ENCODE data around the gene ARHGAP10. TPM values are rescaled to one million over a fixed set of nuclear protein-coding genes. Genes with fewer than 3 reads are reported as not detected.

Gene ARHGAP10
- total RNA-seq, 2 donors from 2014 or later = 30.3 to 69.6 TPM

DNA sequence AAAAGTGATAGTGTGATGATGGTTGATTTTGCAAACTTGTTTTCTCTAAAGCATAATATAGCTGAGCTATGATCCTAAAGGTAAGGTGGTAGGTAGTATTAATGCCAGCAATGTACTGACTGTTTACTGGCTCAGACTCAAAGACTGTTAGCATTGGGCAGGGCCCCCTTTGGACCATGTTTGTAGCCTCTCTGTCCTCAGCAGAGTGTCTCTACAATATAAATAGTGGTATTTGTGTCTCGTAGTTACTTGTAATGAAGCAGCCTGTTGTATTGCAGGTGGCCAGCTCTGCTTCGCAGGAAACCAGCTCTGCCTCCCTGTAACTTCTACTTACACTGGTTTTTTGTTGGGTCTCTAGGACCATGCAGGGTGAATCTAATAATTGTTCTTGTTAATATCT is 70.5 kb downstream of the ARHGAP10 start:
- H3K27ac ChIP-seq = no peak overlapping the region
- H3K9me3 ChIP-seq = no peaks in the 10 kb centered on the region
- no peaks in the 10 kb centered on the region for H3K4me1 ChIP-seq (replicated peaks)
- no peaks in the 10 kb centered on the region for H3K27me3 ChIP-seq (replicated peaks; ENCODE audit: insufficient read depth)
- intact Hi-C loops (cut with DNase I) = no loop called here
- TF ChIP-seq POLR2AphosphoS5 (IDR thresholded peaks at IDR 0.05) (no peak), POLR2A (IDR thresholded peaks at IDR 0.05) (no peak)
- TF ChIP-seq, protein P1, sequence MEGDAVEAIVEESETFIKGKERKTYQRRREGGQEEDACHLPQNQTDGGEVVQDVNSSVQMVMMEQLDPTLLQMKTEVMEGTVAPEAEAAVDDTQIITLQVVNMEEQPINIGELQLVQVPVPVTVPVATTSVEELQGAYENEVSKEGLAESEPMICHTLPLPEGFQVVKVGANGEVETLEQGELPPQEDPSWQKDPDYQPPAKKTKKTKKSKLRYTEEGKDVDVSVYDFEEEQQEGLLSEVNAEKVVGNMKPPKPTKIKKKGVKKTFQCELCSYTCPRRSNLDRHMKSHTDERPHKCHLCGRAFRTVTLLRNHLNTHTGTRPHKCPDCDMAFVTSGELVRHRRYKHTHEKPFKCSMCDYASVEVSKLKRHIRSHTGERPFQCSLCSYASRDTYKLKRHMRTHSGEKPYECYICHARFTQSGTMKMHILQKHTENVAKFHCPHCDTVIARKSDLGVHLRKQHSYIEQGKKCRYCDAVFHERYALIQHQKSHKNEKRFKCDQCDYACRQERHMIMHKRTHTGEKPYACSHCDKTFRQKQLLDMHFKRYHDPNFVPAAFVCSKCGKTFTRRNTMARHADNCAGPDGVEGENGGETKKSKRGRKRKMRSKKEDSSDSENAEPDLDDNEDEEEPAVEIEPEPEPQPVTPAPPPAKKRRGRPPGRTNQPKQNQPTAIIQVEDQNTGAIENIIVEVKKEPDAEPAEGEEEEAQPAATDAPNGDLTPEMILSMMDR (IDR thresholded peaks at IDR 0.05) = no peak
- no peak overlapping the region for H3K4me3 ChIP-seq
- no peaks in the 10 kb centered on the region for H3K36me3 ChIP-seq
- DNase-seq (ENCODE audit: low spot score) = no peak
- 63% methylated on average over 2 of the region's 2 CpGs for WGBS

DNA sequence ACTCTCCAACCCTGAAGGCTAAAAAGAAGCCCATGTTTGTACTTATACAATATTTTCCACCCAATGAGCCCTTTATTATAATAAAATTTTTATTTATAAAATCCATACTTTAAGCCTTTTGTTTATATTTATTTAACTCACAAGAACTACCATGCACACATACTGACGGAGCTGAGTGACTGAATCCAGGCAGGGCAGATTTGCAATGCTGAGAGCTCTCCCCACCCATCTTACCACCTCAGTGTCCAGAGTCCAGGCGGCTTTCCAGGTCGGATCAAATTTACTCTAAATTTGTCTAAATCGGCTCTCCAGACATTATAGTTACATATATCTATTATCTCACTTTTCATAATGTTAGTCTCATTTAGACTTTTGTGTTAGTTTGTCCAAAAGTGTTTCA is 74.1 kb downstream of the ARHGAP10 start:
- TF ChIP-seq POLR2AphosphoS5 (IDR thresholded peaks at IDR 0.05) (no peak), POLR2A (IDR thresholded peaks at IDR 0.05) (no peak)
- TF ChIP-seq, protein P1 (IDR thresholded peaks at IDR 0.05) = no peak
- no peak overlapping the region for H3K27ac ChIP-seq
- WGBS = 86% methylated on average over 4 of the region's 4 CpGs
- H3K9me3 ChIP-seq = no peaks in the 10 kb centered on the region
- H3K4me3 ChIP-seq = no peak overlapping the region
- no peaks in the 10 kb centered on the region for H3K4me1 ChIP-seq (replicated peaks)
- intact Hi-C loops (cut with DNase I) = no loop called here
- H3K36me3 ChIP-seq = no peaks in the 10 kb centered on the region
- H3K27me3 ChIP-seq (replicated peaks; ENCODE audit: insufficient read depth) = no peaks in the 10 kb centered on the region
- DNase-seq (ENCODE audit: low spot score) = no peak

DNA sequence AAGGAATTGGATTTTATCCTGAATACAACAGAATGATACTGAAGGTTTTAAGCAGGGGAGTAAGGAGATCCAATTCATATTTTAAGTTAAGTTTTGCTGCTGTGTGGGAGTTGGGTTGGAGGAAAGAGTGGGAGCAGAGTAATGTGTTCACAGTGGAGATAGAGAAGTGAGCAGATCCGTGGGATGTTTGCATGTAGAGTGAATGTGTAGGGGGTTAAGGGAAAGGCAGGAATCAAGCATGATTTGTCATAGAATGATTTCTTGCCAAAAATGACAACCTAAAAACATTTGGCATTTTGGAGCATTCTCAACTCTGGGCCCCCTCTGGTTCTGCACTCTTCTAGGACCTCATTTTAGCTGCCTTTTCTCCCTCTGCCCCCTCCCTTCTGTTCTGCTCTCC is 76.6 kb downstream of the ARHGAP10 start:
- TF ChIP-seq, protein P1 (IDR thresholded peaks at IDR 0.05) = no peak
- TF ChIP-seq POLR2A (IDR thresholded peaks at IDR 0.05) (no peak), POLR2AphosphoS5 (IDR thresholded peaks at IDR 0.05) (no peak)
- DNase-seq (ENCODE audit: low spot score) = no peak

DNA sequence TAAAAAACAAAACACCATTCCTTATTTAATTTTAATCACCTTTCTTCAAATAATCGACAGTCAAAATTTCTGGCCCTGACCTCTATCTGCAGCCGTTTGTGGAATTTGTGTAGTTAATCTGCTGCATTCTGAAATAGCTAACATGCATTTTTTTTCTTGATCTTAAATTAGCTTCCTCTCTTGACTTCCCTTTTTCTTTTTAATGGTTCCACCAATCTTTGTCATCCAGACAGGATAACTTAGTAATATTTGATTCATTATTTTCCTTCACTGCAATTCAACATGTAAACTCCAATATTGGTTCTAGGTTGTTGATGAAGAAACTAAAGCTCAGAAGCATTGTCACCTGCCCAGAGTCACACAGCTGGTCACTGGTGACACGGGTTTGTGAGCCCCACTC is 77.3 kb downstream of the ARHGAP10 start:
- TF ChIP-seq POLR2A (IDR thresholded peaks at IDR 0.05) (no peak), POLR2AphosphoS5 (IDR thresholded peaks at IDR 0.05) (no peak)
- TF ChIP-seq, protein P1 (IDR thresholded peaks at IDR 0.05) = no peak
- no peaks in the 10 kb centered on the region for H3K27me3 ChIP-seq (replicated peaks; ENCODE audit: insufficient read depth)
- intact Hi-C loops (cut with DNase I) = no loop called here
- H3K27ac ChIP-seq = no peak overlapping the region
- no peaks in the 10 kb centered on the region for H3K4me1 ChIP-seq (replicated peaks)
- no peaks in the 10 kb centered on the region for H3K9me3 ChIP-seq
- no peak for DNase-seq (ENCODE audit: low spot score)
- WGBS = 76% methylated on average over 3 of the region's 3 CpGs
- H3K4me3 ChIP-seq = no peak overlapping the region
- H3K36me3 ChIP-seq = no peaks in the 10 kb centered on the region

More for the DNA sequence above, 76.6 kb downstream of the ARHGAP10 start:
- no peaks in the 10 kb centered on the region for H3K4me1 ChIP-seq (replicated peaks)
- no peaks in the 10 kb centered on the region for H3K9me3 ChIP-seq
- no peaks in the 10 kb centered on the region for H3K36me3 ChIP-seq
- no peak overlapping the region for H3K27ac ChIP-seq
- no peaks in the 10 kb centered on the region for H3K27me3 ChIP-seq (replicated peaks; ENCODE audit: insufficient read depth)
- no peak overlapping the region for H3K4me3 ChIP-seq
- 61% methylated on average over 1 of the region's 1 CpG for WGBS
- intact Hi-C loops (cut with DNase I) = no loop called here

DNA sequence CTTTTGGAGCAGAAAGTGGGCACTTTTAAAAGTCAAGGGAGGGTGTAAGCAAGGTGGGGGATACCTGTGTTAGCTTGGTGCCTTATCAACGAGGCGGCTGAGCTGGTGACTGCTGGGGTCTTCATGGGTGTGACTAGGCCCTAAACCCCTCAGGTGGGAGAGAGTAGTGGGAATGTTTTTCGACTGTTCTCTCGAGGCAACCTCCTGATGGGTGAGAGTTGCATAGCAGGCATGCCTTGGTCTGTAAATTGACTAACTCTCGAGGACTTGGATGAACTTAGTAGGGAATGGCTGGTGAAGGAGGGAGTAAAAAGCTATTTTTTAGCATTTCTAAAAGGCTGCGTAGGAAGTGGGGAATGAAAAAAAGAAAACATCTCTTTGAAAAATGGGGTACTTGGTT is 80.0 kb downstream of the ARHGAP10 start:
- 92% methylated on average over 6 of the region's 6 CpGs for WGBS
- no peaks in the 10 kb centered on the region for H3K36me3 ChIP-seq
- H3K9me3 ChIP-seq = no peaks in the 10 kb centered on the region
- H3K4me1 ChIP-seq (replicated peaks) = no peaks in the 10 kb centered on the region
- no peaks in the 10 kb centered on the region for H3K27me3 ChIP-seq (replicated peaks; ENCODE audit: insufficient read depth)
- no peak overlapping the region for H3K4me3 ChIP-seq
- intact Hi-C loops (cut with DNase I) = no loop called here
- DNase-seq (ENCODE audit: low spot score) = no peak
- TF ChIP-seq, protein P1 (IDR thresholded peaks at IDR 0.05) = no peak
- no peak for TF ChIP-seq POLR2AphosphoS5 (IDR thresholded peaks at IDR 0.05)
- no peak for TF ChIP-seq POLR2A (IDR thresholded peaks at IDR 0.05)
- no peak overlapping the region for H3K27ac ChIP-seq

Data from prostate gland (tissue), 2 donors.